DOHH2 (cell line): Measurements from ENCODE around the gene RNF150.

ENCODE experiments used
- H3F3A ChIP-seq: fragments of 200-600 bp; sonication (generic), shearing (Covaris generic); 2 replicates; pipeline ENCODE4 v1.6.0; 2016; ENCODE audit warnings: antibody characterized with exemption, mild to moderate bottlenecking; ENCODE audit not compliant: control insufficient read depth, insufficient read depth
- H3K27ac ChIP-seq: fragments of 200-600 bp; sonication (generic); 2 replicates; pipeline ENCODE4 v1.5.1; 2014; ENCODE audit warnings: low read depth, mild to moderate bottlenecking, low read length, moderate library complexity
- H3K27me3 ChIP-seq: fragments of 200-600 bp; sonication (generic); 2 replicates; pipeline ENCODE4 v1.6.1; 2014; ENCODE audit warnings: mild to moderate bottlenecking, low read length, mixed read lengths; ENCODE audit not compliant: control insufficient read depth
- H3K36me3 ChIP-seq: fragments of 200-600 bp; sonication (generic); 2 replicates; pipeline ENCODE4 v1.6.1; 2014; ENCODE audit warnings: mild to moderate bottlenecking, low read length, moderate library complexity, mixed read lengths; ENCODE audit not compliant: control insufficient read depth
- H3K4me1 ChIP-seq: fragments of 200-600 bp; sonication (generic); 2 replicates; pipeline ENCODE4 v1.6.1; 2014; ENCODE audit warnings: mild to moderate bottlenecking, low read length, mixed read lengths; ENCODE audit not compliant: control insufficient read depth
- H3K4me2 ChIP-seq: fragments of 200-600 bp; sonication (generic); 2 replicates; pipeline ENCODE4 v1.6.0; 2014; ENCODE audit warnings: mild to moderate bottlenecking, low read length, moderate library complexity
- H3K4me3 ChIP-seq: fragments of 200-600 bp; sonication (generic); 2 replicates; pipeline ENCODE4 v1.5.1; 2014; ENCODE audit warnings: mild to moderate bottlenecking, low read length, mixed read lengths
- H3K79me2 ChIP-seq: fragments of 200-600 bp; sonication (generic); 2 replicates; pipeline ENCODE4 v1.6.1; 2014; ENCODE audit warnings: mild to moderate bottlenecking, low read length, mixed read lengths; ENCODE audit not compliant: control insufficient read depth
- H3K9me2 ChIP-seq: fragments of 200-600 bp; sonication (generic); replicated peaks from 2 replicates; pipeline ENCODE4 v1.6.1; 2014; ENCODE audit warnings: mild to moderate bottlenecking, low read length, mixed read lengths; ENCODE audit not compliant: control insufficient read depth
- H3K9me3 ChIP-seq: fragments of 200-600 bp; sonication (generic); 2 replicates; pipeline ENCODE4 v1.6.1; 2014; ENCODE audit warnings: antibody characterized with exemption, low read length, mixed read lengths; ENCODE audit not compliant: control insufficient read depth, insufficient read depth
- H4K20me1 ChIP-seq: fragments of 200-600 bp; sonication (generic); 2 replicates; pipeline ENCODE4 v1.6.0; 2014; ENCODE audit warnings: low read depth, mild to moderate bottlenecking, antibody characterized with exemption, low read length, moderate library complexity; ENCODE audit not compliant: control insufficient read depth, insufficient read depth
- EZH2phosphoT487 ChIP-seq: fragments of 200-600 bp; sonication (generic); IDR thresholded peaks from 2 replicates; pipeline ENCODE4 v1.6.1; 2017; ENCODE audit warnings: borderline replicate concordance, mild to moderate bottlenecking, antibody characterized with exemption, low read length, moderate library complexity, mixed read lengths
- TF ChIP-seq, protein P1 (sequence below): fragments of 200-600 bp; sonication (generic); IDR thresholded peaks from one replicate; pipeline ENCODE4 v1.5.1; 2014; ENCODE audit warnings: antibody characterized with exemption, mild to moderate bottlenecking, low read depth, low read length; ENCODE audit not compliant: poor library complexity, severe bottlenecking

RNF150 gene

DNA sequence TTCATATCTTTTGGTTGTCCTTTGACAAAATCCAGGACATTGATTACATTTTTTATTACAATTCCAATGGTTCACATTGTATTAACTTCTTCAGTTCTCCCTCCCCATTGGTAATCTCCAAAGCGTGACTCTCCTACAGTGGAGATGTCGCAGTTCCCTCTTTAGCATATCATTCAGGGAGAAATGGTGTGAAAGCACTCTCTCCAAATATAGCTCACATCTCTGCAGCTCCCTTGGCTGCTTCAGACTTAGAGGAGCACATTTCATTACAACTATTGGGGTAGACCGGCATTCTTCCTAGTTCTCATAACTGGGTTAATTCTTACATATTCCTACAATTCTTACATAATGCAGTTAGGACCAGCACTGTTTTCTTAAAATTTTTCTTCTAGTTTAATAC, 25.3 kb downstream of the RNF150 start:
- H3K4me3 ChIP-seq = no peak overlapping the region
- no peaks in the 10 kb centered on the region for H3K27me3 ChIP-seq
- H3K27ac ChIP-seq = no peak overlapping the region
- H4K20me1 ChIP-seq = no peaks in the 10 kb centered on the region
- no peak overlapping the region for H3K4me2 ChIP-seq
- H3K79me2 ChIP-seq = no peaks in the 10 kb centered on the region
- H3K4me1 ChIP-seq = no peaks in the 10 kb centered on the region
- no peaks in the 10 kb centered on the region for H3F3A ChIP-seq
- H3K9me3 ChIP-seq = no peaks in the 10 kb centered on the region
- TF ChIP-seq, protein P1, sequence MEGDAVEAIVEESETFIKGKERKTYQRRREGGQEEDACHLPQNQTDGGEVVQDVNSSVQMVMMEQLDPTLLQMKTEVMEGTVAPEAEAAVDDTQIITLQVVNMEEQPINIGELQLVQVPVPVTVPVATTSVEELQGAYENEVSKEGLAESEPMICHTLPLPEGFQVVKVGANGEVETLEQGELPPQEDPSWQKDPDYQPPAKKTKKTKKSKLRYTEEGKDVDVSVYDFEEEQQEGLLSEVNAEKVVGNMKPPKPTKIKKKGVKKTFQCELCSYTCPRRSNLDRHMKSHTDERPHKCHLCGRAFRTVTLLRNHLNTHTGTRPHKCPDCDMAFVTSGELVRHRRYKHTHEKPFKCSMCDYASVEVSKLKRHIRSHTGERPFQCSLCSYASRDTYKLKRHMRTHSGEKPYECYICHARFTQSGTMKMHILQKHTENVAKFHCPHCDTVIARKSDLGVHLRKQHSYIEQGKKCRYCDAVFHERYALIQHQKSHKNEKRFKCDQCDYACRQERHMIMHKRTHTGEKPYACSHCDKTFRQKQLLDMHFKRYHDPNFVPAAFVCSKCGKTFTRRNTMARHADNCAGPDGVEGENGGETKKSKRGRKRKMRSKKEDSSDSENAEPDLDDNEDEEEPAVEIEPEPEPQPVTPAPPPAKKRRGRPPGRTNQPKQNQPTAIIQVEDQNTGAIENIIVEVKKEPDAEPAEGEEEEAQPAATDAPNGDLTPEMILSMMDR = no peak
- TF ChIP-seq EZH2phosphoT487 = no peak
- H3K9me2 ChIP-seq = no peaks in the 10 kb centered on the region
- no peaks in the 10 kb centered on the region for H3K36me3 ChIP-seq

DNA sequence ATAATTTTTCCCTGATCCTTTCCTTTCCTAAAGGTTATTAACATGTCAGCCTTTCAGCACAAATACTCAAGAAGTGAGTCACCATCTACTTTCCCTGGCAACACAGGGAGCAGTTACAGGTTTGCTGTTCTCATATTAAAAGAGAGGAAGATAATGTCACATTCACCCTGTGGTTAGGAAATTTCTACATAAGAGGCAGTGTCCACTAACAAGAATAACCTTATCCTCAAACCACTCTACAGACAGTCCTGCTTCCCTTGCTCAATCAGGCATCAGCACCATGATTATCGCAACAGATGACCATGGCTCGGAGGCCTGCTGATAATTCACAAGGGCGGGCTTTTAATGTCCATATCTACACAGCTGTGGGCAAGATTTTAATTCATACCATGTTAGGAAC, 30.9 kb downstream of the RNF150 start:
- no peak overlapping the region for H3K4me2 ChIP-seq
- H3F3A ChIP-seq = no peaks in the 10 kb centered on the region
- no peaks in the 10 kb centered on the region for H3K9me3 ChIP-seq
- H3K79me2 ChIP-seq = no peaks in the 10 kb centered on the region
- no peaks in the 10 kb centered on the region for H4K20me1 ChIP-seq
- no peaks in the 10 kb centered on the region for H3K36me3 ChIP-seq
- no peak for TF ChIP-seq EZH2phosphoT487
- TF ChIP-seq, protein P1 = no peak
- no peaks in the 10 kb centered on the region for H3K4me1 ChIP-seq
- no peak overlapping the region for H3K4me3 ChIP-seq
- H3K9me2 ChIP-seq = no peaks in the 10 kb centered on the region
- no peaks in the 10 kb centered on the region for H3K27me3 ChIP-seq
- no peak overlapping the region for H3K27ac ChIP-seq

DNA sequence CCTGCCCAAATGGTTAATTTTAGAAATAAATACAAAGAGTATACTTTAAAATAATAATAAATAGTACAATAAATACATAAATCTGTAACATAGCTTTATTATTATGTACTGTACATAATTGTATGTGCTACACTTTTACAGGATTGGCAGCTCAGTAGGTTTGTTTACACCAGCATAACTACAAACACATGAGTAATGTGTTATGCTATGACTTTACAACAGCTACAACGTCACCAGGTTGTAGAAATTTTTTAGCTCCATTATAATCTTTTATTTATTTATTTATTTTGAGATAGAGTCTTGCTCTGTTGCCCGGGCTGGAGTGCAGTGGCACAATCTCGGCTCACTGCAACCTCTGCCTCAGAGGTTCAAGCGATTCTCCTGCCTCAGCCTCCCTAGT, 31.8 kb downstream of the RNF150 start:
- no peaks in the 10 kb centered on the region for H3K9me2 ChIP-seq
- H3F3A ChIP-seq = no peaks in the 10 kb centered on the region
- no peaks in the 10 kb centered on the region for H3K9me3 ChIP-seq
- no peaks in the 10 kb centered on the region for H3K79me2 ChIP-seq
- no peaks in the 10 kb centered on the region for H4K20me1 ChIP-seq
- no peak for TF ChIP-seq EZH2phosphoT487
- TF ChIP-seq, protein P1 = no peak
- H3K36me3 ChIP-seq = no peaks in the 10 kb centered on the region
- no peak overlapping the region for H3K4me2 ChIP-seq
- no peaks in the 10 kb centered on the region for H3K27me3 ChIP-seq
- H3K4me3 ChIP-seq = no peak overlapping the region
- H3K27ac ChIP-seq = no peak overlapping the region
- H3K4me1 ChIP-seq = no peaks in the 10 kb centered on the region

DNA sequence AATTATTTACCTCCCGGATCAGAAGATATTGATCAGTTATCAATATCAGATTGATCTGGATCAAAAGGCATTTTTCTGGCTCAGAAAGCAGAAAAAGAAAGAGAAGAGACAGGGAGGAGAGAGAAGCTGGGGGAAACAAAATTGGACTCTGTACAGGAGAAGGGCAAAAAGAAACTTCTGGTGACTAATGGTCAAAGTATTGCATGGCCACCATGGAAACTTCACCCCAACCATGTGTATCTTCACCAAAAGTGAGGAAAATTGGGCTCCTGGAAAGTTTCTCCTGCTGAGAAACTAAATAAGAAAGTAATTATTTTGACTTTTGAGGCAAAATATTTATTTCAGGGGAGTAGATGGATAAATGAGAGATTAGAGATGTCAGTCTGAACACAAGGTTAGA, 33.9 kb downstream of the RNF150 start:
- TF ChIP-seq, protein P1 = no peak
- TF ChIP-seq EZH2phosphoT487 = no peak
- no peak overlapping the region for H3K4me3 ChIP-seq
- no peaks in the 10 kb centered on the region for H3K27me3 ChIP-seq
- no peak overlapping the region for H3K27ac ChIP-seq
- H3K9me2 ChIP-seq = no peaks in the 10 kb centered on the region
- H3K4me2 ChIP-seq = no peak overlapping the region
- no peaks in the 10 kb centered on the region for H3F3A ChIP-seq
- no peaks in the 10 kb centered on the region for H3K9me3 ChIP-seq
- H4K20me1 ChIP-seq = no peaks in the 10 kb centered on the region
- no peaks in the 10 kb centered on the region for H3K36me3 ChIP-seq
- no peaks in the 10 kb centered on the region for H3K4me1 ChIP-seq
- no peaks in the 10 kb centered on the region for H3K79me2 ChIP-seq
